ENCODE measurements around the gene STMN3.

The STMN3 gene

DNA sequence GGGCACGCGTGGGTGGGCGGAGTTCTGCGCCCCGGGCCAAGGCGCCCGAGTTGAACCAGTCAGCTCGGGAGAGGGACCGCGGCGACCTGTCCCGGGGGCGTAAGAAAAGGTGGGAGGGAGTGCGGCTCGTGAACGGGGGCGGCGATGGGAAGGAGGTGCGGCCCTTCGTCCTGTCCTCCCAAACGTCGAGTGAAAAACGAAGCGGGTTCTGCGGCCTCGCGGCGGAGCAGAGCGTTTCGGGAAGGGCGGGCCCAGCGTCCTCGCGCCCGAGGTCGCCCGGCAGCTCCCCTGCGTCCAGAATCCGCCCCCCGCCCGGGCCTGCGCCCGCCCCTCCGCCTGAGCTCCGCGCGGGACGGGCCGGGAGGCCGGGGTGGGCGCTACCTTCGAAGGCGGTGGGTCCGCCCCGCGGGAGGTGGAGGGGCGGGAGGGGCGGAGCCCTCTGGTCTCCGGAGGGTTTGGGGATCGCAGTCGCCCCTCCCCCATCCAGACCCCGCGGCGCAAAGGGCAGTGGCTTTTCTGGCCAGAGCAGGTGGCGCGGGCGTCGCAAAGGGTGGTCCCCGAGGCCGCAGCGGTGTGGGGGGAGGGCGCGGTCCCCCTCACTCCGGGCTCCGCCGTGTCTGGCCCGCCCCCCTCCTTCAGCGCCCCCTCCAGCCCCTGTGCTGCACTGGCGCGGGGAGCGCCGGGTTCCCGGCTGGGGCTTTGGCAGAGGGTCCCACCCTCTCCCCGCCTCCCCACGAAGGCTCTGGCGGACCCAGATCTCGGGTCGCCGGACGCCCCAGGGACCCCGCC lies 838 bp downstream of the STMN3 start (continued):
- no peak for TF ChIP-seq ZNF280D (tag by site-specific recombination; IDR thresholded peaks at IDR 0.05)
- TF ChIP-seq ZNF610 (tag by site-specific recombination; IDR thresholded peaks at IDR 0.05; ENCODE audit: borderline replicate concordance) = no peak
- TF ChIP-seq ZNF18 (tag by site-specific recombination; IDR thresholded peaks at IDR 0.05) = no peak
- TF ChIP-seq ZNF558 (tag by site-specific recombination; IDR thresholded peaks at IDR 0.05) = no peak
- TF ChIP-seq ZNF274 (IDR thresholded peaks at IDR 0.05; ENCODE audit: low read length) = no peak
- no peak for TF ChIP-seq ZNF274 (tag by site-specific recombination; IDR thresholded peaks at IDR 0.05; ENCODE audit: borderline replicate concordance)
- TF ChIP-seq ZNF629 (tag by site-specific recombination; IDR thresholded peaks at IDR 0.05) = no peak
- TF ChIP-seq, protein P1, sequence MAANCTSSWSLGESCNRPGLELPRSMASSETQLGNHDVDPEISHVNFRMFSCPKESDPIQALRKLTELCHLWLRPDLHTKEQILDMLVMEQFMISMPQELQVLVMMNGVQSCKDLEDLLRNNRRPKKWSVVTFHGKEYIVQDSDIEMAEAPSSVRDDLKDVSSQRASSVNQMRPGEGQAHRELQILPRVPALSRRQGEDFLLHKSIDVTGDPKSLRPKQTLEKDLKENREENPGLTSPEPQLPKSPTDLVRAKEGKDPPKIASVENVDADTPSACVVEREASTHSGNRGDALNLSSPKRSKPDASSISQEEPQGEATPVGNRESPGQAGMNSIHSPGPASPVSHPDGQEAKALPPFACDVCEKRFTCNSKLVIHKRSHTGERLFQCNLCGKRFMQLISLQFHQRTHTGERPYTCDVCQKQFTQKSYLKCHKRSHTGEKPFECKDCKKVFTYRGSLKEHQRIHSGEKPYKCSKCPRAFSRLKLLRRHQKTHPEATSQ (tag by site-specific recombination; IDR thresholded peaks at IDR 0.05) = no peak
- no peak for TF ChIP-seq ZBTB6 (tag by site-specific recombination; IDR thresholded peaks at IDR 0.05)
- TF ChIP-seq ZNF704 (tag by site-specific recombination; IDR thresholded peaks at IDR 0.05) = no peak
- peak; percentile 61; the same call in 1 of the 2 replicates for TF ChIP-seq ZNF335 (tag by site-specific recombination; conservative IDR thresholded peaks at IDR 0.05)
- TF ChIP-seq, protein P2, sequence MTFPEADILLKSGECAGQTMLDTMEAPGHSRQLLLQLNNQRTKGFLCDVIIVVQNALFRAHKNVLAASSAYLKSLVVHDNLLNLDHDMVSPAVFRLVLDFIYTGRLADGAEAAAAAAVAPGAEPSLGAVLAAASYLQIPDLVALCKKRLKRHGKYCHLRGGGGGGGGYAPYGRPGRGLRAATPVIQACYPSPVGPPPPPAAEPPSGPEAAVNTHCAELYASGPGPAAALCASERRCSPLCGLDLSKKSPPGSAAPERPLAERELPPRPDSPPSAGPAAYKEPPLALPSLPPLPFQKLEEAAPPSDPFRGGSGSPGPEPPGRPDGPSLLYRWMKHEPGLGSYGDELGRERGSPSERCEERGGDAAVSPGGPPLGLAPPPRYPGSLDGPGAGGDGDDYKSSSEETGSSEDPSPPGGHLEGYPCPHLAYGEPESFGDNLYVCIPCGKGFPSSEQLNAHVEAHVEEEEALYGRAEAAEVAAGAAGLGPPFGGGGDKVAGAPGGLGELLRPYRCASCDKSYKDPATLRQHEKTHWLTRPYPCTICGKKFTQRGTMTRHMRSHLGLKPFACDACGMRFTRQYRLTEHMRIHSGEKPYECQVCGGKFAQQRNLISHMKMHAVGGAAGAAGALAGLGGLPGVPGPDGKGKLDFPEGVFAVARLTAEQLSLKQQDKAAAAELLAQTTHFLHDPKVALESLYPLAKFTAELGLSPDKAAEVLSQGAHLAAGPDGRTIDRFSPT (tag by site-specific recombination; IDR thresholded peaks at IDR 0.05) = peak; percentile 35; the same call in 1 of the 2 replicates
- TF ChIP-seq ZNF302 (tag by site-specific recombination; IDR thresholded peaks at IDR 0.05; ENCODE audit: low read depth) = no peak
- peak; percentile 69 for TF ChIP-seq ZNF449 (tag by site-specific recombination; IDR thresholded peaks at IDR 0.05)
- 0 out of 2 replicates have a peak, but pooled peaks have one; percentile 29 for TF ChIP-seq ZNF324 (tag by site-specific recombination; IDR thresholded peaks at IDR 0.05)
- peak; percentile 46; the same call in 1 of the 2 replicates for TF ChIP-seq PRDM10 (tag by site-specific recombination; IDR thresholded peaks at IDR 0.05)
- TF ChIP-seq ZBTB20 (tag by site-specific recombination; IDR thresholded peaks at IDR 0.05) = no peak
- TF ChIP-seq ZNF623 (tag by site-specific recombination; IDR thresholded peaks at IDR 0.05) = no peak
- no peak for TF ChIP-seq ZNF10 (tag by site-specific recombination; IDR thresholded peaks at IDR 0.05)
- no peak for TF ChIP-seq BCL6B (tag by site-specific recombination; IDR thresholded peaks at IDR 0.05)

Measured in HEK293 (cell line).